Measurements from ENCODE around the gene NR6A1. TPM values are rescaled to one million over a fixed set of nuclear protein-coding genes. Genes with fewer than 3 reads are reported as not detected.

NR6A1 gene
- total RNA-seq, 1 experiment from 2014 or later: 99.3 TPM

DNA sequence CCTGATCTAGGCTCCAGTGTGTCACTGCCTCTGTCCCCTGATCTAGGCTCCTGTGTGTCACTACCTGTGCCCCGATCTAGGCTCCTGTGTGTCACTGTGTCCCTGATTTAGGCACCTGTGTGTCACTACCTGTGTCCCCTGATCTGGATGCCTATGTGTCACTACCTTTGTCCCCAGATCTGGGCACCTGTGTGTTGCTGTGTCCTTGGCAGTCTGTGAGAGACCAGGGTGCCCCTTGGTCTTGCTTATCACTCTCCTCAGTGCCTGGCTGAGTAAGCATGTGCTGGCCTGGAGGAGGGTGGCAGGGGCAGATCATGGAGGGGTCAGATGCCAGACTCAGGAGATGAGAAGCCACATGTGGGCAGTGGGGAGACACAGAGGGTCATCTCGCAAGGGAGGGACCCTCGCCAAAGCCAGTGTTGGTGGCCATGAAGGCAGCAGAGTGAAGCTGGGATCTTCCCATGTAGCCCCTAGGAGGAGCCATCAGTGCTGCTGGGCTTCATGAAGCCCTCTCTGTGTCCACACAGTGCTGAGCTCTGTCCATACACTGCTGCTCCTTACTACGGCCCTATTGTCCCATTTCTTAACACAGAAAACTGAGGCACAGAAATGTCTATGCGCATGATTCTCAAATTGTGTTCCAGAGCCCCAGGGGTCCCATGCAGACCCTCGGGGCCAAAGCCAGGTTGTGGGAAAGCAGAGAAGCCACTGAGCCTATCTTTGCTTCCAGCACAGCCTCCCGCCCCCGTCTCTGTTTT is 21.3 kb upstream of the NR6A1 start:
- Histone ChIP-seq H3K23ac (ENCODE audit: insufficient read length, low read depth, low read length) (no peak overlapping the region), H3K9me3 (ENCODE audit: control insufficient read depth, low read depth, low read length) (no peaks in the 10 kb centered on the region), H3K14ac (ENCODE audit: insufficient read depth, low read length) (no peak overlapping the region), H2BK12ac (ENCODE audit: insufficient read length, low read depth, low read length) (no peak overlapping the region), H3K27ac (ENCODE audit: insufficient read length, low read depth, low read length) (no peak overlapping the region), H4K5ac (ENCODE audit: insufficient read length, low read depth, low read length) (no peak overlapping the region), H3K23me2 (ENCODE audit: insufficient read length, low read depth, low read length, poor library complexity, severe bottlenecking) (no peaks in the 10 kb centered on the region), H4K8ac (replicated peaks; ENCODE audit: insufficient read length, low read depth, low read length) (no peak overlapping the region), H4K20me1 (ENCODE audit: control insufficient read depth, insufficient read depth, insufficient read length) (no peaks in the 10 kb centered on the region), H3K79me2 (ENCODE audit: insufficient read depth, low read length) (no peaks in the 10 kb centered on the region), H2AK5ac (ENCODE audit: insufficient read length, low read length) (no peak overlapping the region), H3K56ac (ENCODE audit: insufficient read length, low read depth, low read length) (no peak overlapping the region), H3K18ac (ENCODE audit: insufficient read length, low read depth, low read length) (no peak overlapping the region), H3T11ph (ENCODE audit: low read length) (no peak overlapping the region), H3K79me1 (ENCODE audit: insufficient read depth, low read depth, low read length, poor library complexity, severe bottlenecking) (no peaks in the 10 kb centered on the region), H3K4me2 (ENCODE audit: insufficient read depth, insufficient read length, low read length) (no peak overlapping the region), H2AFZ (ENCODE audit: low read length) (no peak overlapping the region), H3K4ac (ENCODE audit: low read depth, low read length) (no peak overlapping the region), H2BK15ac (ENCODE audit: low read depth, low read length) (no peak overlapping the region), H2BK5ac (ENCODE audit: insufficient read length, low read length) (no peak overlapping the region), H4K91ac (ENCODE audit: insufficient read length, low read depth, low read length) (no peak overlapping the region), H2BK20ac (ENCODE audit: low read depth, low read length, poor library complexity, severe bottlenecking) (no peak overlapping the region), H3K9ac (ENCODE audit: extremely low read depth, insufficient read length, low read length) (no peak overlapping the region), H3K4me1 (ENCODE audit: insufficient read depth, low read length) (no peaks in the 10 kb centered on the region), H3K27me3 (ENCODE audit: insufficient read depth, low read length) (no peaks in the 10 kb centered on the region), H2BK120ac (ENCODE audit: low read depth, low read length, poor library complexity, severe bottlenecking) (no peak overlapping the region)
- Mint-ChIP-seq H3K27ac (no peak overlapping the region; a peak in 4 of 7 replicates), H3K36me3 (ENCODE audit: insufficient read depth in 1 of 3, low read depth in 3 of 3) (no peaks in the 10 kb centered on the region; a peak in 1 of 7 replicates), H3K4me3 (no peak overlapping the region), H3K9me3 (no peaks in the 10 kb centered on the region), H3K4me1 (peaks cover 5 to 11% of the 10 kb centered on the region in 2 experiments), H3K27me3 (ENCODE audit: low read depth) (no peaks in the 10 kb centered on the region)
- TF ChIP-seq, protein P1, sequence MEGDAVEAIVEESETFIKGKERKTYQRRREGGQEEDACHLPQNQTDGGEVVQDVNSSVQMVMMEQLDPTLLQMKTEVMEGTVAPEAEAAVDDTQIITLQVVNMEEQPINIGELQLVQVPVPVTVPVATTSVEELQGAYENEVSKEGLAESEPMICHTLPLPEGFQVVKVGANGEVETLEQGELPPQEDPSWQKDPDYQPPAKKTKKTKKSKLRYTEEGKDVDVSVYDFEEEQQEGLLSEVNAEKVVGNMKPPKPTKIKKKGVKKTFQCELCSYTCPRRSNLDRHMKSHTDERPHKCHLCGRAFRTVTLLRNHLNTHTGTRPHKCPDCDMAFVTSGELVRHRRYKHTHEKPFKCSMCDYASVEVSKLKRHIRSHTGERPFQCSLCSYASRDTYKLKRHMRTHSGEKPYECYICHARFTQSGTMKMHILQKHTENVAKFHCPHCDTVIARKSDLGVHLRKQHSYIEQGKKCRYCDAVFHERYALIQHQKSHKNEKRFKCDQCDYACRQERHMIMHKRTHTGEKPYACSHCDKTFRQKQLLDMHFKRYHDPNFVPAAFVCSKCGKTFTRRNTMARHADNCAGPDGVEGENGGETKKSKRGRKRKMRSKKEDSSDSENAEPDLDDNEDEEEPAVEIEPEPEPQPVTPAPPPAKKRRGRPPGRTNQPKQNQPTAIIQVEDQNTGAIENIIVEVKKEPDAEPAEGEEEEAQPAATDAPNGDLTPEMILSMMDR (conservative IDR thresholded peaks at IDR 0.05): no peak
- no peak for DNase-seq
- no CpG with 5 or more reads among the region's 8 CpGs for WGBS (ENCODE audit: extremely low coverage, insufficient read length, low lambda C conversion rate)

Measured in H9 (cell line).